OCI-LY1 (cell line): Measurements from ENCODE around the gene ST8SIA2.

Source experiments
- H2AFZ ChIP-seq: fragments of 200-600 bp; sonication (generic), shearing (Covaris generic); 2 replicates; pipeline ENCODE4 v1.6.0; 2014; ENCODE audit warnings: antibody characterized with exemption, mild to moderate bottlenecking, low read length
- H3F3A ChIP-seq: fragments of 200-600 bp; sonication (generic), shearing (Covaris generic); 2 replicates; pipeline ENCODE4 v1.6.0; 2014; ENCODE audit warnings: mild to moderate bottlenecking, antibody characterized with exemption, low read length, moderate library complexity; ENCODE audit not compliant: insufficient read depth
- H3K27ac ChIP-seq: fragments of 200-600 bp; sonication (generic); 2 replicates; pipeline ENCODE4 v1.5.1; 2014; ENCODE audit warnings: low read length, mixed run types, mild to moderate bottlenecking, low read depth; ENCODE audit not compliant: poor library complexity, severe bottlenecking
- H3K27me3 ChIP-seq: fragments of 200-600 bp; sonication (generic); 2 replicates; pipeline ENCODE4 v1.6.0; 2014; ENCODE audit warnings: antibody characterized with exemption, mild to moderate bottlenecking, low read length, moderate library complexity; ENCODE audit not compliant: insufficient read depth
- H3K36me3 ChIP-seq: fragments of 200-600 bp; sonication (generic); 2 replicates; pipeline ENCODE4 v1.6.1; 2014; ENCODE audit warnings: mild to moderate bottlenecking, antibody characterized with exemption, low read length, moderate library complexity, mixed read lengths; ENCODE audit not compliant: insufficient read depth
- H3K4me1 ChIP-seq: fragments of 200-600 bp; sonication (generic); 2 replicates; pipeline ENCODE4 v1.5.1; 2014; ENCODE audit warnings: mild to moderate bottlenecking, low read length, moderate library complexity; ENCODE audit not compliant: insufficient read depth, severe bottlenecking
- H3K4me2 ChIP-seq: fragments of 200-600 bp; sonication (generic), shearing (Covaris generic); 2 replicates; pipeline ENCODE4 v1.6.1; 2014; ENCODE audit warnings: low read length
- H3K4me3 ChIP-seq: fragments of 200-600 bp; sonication (generic); 2 replicates; pipeline ENCODE4 v1.5.1; 2014; ENCODE audit warnings: low read length, low read depth, mild to moderate bottlenecking, mixed read lengths; ENCODE audit not compliant: poor library complexity, severe bottlenecking
- H3K79me2 ChIP-seq: fragments of 200-600 bp; shearing (Covaris generic); 2 replicates; pipeline ENCODE4 v1.6.1; 2016; ENCODE audit warnings: mixed run types, low read length, mixed read lengths; ENCODE audit not compliant: insufficient read depth
- H3K9ac ChIP-seq: fragments of 200-600 bp; sonication (generic), shearing (Covaris generic); 2 replicates; pipeline ENCODE4 v1.6.1; 2014; ENCODE audit warnings: mild to moderate bottlenecking, low read length, mixed read lengths
- H3K9me2 ChIP-seq: fragments of 200-600 bp; sonication (generic), shearing (Covaris generic); 2 replicates; pipeline ENCODE4 v1.6.1; 2014; ENCODE audit warnings: low read depth, mild to moderate bottlenecking, low read length, mixed read lengths
- H3K9me3 ChIP-seq: fragments of 200-600 bp; shearing (Covaris generic); 2 replicates; pipeline ENCODE4 v1.6.1; 2014; ENCODE audit warnings: low read length, mixed read lengths
- H4K20me1 ChIP-seq: fragments of 200-600 bp; sonication (generic), shearing (Covaris generic); 2 replicates; pipeline ENCODE4 v1.6.0; 2016; ENCODE audit warnings: mild to moderate bottlenecking, low read length; ENCODE audit not compliant: insufficient read depth
- CTCF ChIP-seq: fragments of 200-600 bp; sonication (generic), shearing (Covaris generic); IDR thresholded peaks from 2 replicates; pipeline ENCODE4 v1.5.1; 2017; ENCODE audit warnings: mild to moderate bottlenecking, antibody characterized with exemption, low read length, moderate library complexity, mixed read lengths
- EZH2 ChIP-seq: fragments of 200-600 bp; sonication (generic), shearing (Covaris generic); IDR thresholded peaks from 2 replicates; pipeline ENCODE4 v1.8.0; 2017; ENCODE audit warnings: borderline replicate concordance, mixed run types, mild to moderate bottlenecking, antibody characterized with exemption, low read length, moderate library complexity, mixed read lengths

ST8SIA2 gene

DNA sequence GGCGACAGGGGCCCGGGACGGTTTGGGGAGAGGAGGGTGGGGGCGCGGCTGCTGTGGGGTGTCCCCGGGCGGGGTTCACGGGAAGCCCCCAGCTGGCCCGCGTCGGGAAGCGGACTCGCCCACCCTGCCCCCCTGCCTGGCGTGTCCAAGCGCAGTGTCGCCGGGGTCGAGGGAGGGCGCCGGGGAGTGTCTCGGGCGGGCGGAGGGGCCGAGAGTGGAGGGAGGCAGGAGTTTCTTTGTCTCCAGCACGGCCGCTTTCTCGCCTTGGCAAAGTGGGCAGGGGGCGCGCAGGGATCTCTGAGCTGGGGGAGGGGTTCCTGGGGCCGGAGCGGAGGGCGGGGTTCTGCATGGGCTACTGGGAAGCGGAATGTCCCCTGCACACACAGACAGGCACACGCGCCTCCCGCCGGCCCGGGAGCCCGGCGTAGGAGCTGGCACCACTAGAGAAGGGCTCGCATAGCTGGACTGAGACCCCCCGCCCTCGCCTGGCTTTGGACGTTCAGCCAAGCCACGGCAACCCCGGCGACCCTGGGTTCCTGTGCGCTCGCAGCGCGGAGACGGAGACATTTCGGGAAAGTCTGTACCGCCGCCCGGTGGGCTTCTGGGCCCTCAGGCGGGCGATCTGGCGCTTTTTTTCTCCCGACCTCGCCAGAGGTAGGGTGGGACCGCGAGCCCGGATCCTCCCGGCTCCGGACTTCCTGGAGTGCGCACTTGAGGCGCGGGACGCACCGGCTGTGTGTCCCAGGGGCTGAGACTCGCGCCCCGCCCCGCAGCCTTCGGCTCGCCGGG lies 822 bp downstream of the ST8SIA2 start:
- Histone ChIP-seq H3K9me2 (no peaks in the 10 kb centered on the region), H4K20me1 (no peaks in the 10 kb centered on the region), H3F3A (no peaks in the 10 kb centered on the region), H3K4me3 (no peak overlapping the region), H3K79me2 (no peaks in the 10 kb centered on the region), H3K27ac (no peak overlapping the region), H2AFZ (no peak overlapping the region), H3K4me2 (no peak overlapping the region), H3K36me3 (no peaks in the 10 kb centered on the region), H3K27me3 (no peaks in the 10 kb centered on the region; the same call in 1 of the 2 replicates), H3K9me3 (no peaks in the 10 kb centered on the region), H3K9ac (no peak overlapping the region), H3K4me1 (no peaks in the 10 kb centered on the region)
- no peak for TF ChIP-seq EZH2
- TF ChIP-seq CTCF = no peak

GRCh38 chr15:92395098-92395635 lies 1.5 kb downstream of the ST8SIA2 start:
- Histone ChIP-seq H3K4me2 (no peak overlapping the region), H3K4me3 (no peak overlapping the region), H3K9ac (no peak overlapping the region)

DNA sequence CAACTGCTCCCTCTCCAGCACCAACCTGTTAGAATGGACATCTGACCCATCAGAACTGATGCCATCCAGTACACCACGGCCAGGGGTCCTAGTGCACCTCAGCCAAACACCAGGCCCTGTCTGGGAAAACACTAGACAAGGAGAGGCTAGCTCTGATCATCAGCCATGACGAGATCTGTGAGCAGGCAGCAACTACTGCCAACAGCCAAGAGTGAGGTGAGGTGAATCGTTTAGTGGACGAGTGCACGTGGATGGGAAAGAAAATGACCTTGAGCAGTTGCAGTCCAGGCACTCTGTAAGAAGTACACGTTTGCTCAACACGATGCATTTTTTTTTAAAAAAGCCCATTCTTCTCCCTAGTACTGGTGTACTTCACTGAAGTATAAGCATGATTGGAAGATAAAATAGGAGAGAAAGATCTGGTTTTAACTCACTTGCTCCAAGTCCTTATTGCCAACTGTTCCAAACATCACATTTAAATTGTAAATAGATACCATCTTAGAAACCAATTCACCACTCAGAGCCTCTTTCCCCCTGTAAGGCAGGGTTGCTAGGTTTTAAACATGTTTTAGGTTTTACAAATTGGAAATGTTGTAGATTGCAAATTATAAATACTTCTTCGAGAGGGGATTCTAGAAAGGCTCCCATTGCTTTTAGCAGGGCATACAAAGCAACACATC lies 5.7 kb downstream of the ST8SIA2 start:
- Histone ChIP-seq H3K4me3 (no peak overlapping the region), H3F3A (no peaks in the 10 kb centered on the region), H3K9me2 (no peaks in the 10 kb centered on the region), H3K9me3 (no peaks in the 10 kb centered on the region), H2AFZ (no peak overlapping the region), H3K4me2 (no peak overlapping the region), H3K9ac (no peak overlapping the region), H3K79me2 (no peaks in the 10 kb centered on the region), H3K27ac (no peak overlapping the region), H3K4me1 (no peaks in the 10 kb centered on the region), H3K36me3 (no peaks in the 10 kb centered on the region), H3K27me3 (no peaks in the 10 kb centered on the region), H4K20me1 (no peaks in the 10 kb centered on the region)
- TF ChIP-seq CTCF = no peak
- no peak for TF ChIP-seq EZH2

More at GRCh38 chr15:92395098-92395635, 1.5 kb downstream of the ST8SIA2 start:
- no peak overlapping the region for H2AFZ ChIP-seq
- H3K9me3 ChIP-seq = no peaks in the 10 kb centered on the region
- no peaks in the 10 kb centered on the region for H3F3A ChIP-seq
- H3K27me3 ChIP-seq = no peaks in the 10 kb centered on the region; the same call in 1 of the 2 replicates
- H3K79me2 ChIP-seq = no peaks in the 10 kb centered on the region
- H3K4me1 ChIP-seq = no peaks in the 10 kb centered on the region
- H3K36me3 ChIP-seq = no peaks in the 10 kb centered on the region
- TF ChIP-seq EZH2 = no peak
- TF ChIP-seq CTCF = no peak
- H4K20me1 ChIP-seq = no peaks in the 10 kb centered on the region
- no peaks in the 10 kb centered on the region for H3K9me2 ChIP-seq
- no peak overlapping the region for H3K27ac ChIP-seq
